Omental fat pad (tissue), 4 donors: ENCODE measurements around the gene KNDC1. TPM values are rescaled to one million over a fixed set of nuclear protein-coding genes. Genes with fewer than 3 reads are reported as not detected.
"Not testable (repeated sequence)": the region's sequence is repeated elsewhere in the genome, so short reads cannot be mapped to it uniquely, and the experiment has no call there.

Experiments
- ATAC-seq: fragments of 150-250 bp; one replicate; pipeline ENCODE4 v1.9.1; 2016; ENCODE audit warnings: mild to moderate bottlenecking, moderate library complexity; ENCODE audit not compliant: low FRiP score
- DNase-seq: peaks from one replicate; pipeline ENCODE4 v3.0.0-alpha.2; 2019; ENCODE audit warnings: low spot score
- total RNA-seq, 4 donors: library from RNA; depleted of rRNA; stranded (reverse); fragments of >200 nt; gene quantifications; one replicate each; pipeline ENCODE4 v1.1.0, GENCODE V29; 2016
- TF ChIP-seq, protein P1 (sequence below), 3 donors: fragments of 450-650 bp; IDR thresholded peaks; one replicate each; pipeline ENCODE4 v1.5.1; 2016 to 2017; ENCODE audit warnings: antibody characterized with exemption in 3 of 3, mild to moderate bottlenecking in 3 of 3, moderate library complexity in 2 of 3

KNDC1 gene
- total RNA-seq, 4 donors from 2014 or later: 0.16 to 7.7 (median 1.7) TPM

DNA sequence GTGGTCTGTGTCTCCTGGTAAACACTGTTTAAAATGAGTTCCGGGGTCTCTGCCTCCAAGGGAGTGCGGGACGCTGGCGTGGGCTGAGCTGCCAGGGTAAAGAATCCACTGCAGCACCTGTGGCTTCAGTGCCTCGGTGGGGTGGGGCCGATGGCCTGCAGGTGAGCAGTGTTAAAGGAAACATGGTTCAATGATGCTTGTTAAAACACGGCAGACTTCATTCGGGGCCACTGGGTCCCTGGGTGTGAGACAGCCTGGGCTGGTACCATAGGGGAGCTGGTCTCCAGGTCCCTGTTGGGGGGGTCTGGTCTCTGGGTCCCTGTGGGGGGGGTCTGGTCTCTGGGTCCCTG is 24.9 kb upstream of the KNDC1 start:
- TF ChIP-seq, protein P1, sequence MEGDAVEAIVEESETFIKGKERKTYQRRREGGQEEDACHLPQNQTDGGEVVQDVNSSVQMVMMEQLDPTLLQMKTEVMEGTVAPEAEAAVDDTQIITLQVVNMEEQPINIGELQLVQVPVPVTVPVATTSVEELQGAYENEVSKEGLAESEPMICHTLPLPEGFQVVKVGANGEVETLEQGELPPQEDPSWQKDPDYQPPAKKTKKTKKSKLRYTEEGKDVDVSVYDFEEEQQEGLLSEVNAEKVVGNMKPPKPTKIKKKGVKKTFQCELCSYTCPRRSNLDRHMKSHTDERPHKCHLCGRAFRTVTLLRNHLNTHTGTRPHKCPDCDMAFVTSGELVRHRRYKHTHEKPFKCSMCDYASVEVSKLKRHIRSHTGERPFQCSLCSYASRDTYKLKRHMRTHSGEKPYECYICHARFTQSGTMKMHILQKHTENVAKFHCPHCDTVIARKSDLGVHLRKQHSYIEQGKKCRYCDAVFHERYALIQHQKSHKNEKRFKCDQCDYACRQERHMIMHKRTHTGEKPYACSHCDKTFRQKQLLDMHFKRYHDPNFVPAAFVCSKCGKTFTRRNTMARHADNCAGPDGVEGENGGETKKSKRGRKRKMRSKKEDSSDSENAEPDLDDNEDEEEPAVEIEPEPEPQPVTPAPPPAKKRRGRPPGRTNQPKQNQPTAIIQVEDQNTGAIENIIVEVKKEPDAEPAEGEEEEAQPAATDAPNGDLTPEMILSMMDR (IDR thresholded peaks at IDR 0.05): no peak
- no peak for DNase-seq
- ATAC-seq: no peak

DNA sequence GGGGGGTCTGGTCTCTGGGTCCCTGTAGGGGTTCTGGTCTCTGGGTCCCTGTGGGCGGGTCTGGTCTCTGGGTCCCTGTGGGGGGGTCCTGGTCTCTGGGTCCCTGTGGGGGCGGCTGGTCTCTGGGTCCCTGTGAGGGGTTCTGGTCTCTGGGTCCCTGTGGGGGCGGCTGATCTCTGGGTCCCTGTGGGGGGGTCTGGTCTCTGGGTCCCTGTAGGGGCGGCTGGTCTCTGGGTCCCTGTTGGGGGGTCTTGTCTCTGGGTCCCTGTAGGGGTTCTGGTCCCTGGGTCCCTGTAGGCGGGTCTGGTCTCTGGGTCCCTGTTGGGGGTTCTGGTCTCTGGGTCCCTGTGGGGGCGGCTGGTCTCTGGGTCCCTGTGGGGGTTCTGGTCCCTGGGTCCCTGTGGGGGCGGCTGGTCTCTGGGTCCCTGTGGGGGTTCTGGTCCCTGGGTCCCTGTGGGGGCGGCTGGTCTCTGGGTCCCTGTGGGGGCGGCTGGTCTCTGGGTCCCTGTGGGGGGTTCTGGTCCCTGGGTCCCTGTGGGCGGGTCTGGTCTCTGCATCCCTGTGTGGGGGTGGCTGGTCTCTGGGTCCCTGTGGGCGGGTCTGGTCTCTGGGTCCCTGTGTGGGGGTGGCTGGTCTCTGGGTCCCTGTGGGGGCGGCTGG is 22.4 kb upstream of the KNDC1 start:
- ATAC-seq, DNase-seq: not testable (repeated sequence)

- TF ChIP-seq, protein P1 (IDR thresholded peaks at IDR 0.05): no peak
- no peak for DNase-seq
- no peak for ATAC-seq
Observed at GRCh38 chr10:133139551-133140065, 20.4 kb upstream of the KNDC1 start.

DNA sequence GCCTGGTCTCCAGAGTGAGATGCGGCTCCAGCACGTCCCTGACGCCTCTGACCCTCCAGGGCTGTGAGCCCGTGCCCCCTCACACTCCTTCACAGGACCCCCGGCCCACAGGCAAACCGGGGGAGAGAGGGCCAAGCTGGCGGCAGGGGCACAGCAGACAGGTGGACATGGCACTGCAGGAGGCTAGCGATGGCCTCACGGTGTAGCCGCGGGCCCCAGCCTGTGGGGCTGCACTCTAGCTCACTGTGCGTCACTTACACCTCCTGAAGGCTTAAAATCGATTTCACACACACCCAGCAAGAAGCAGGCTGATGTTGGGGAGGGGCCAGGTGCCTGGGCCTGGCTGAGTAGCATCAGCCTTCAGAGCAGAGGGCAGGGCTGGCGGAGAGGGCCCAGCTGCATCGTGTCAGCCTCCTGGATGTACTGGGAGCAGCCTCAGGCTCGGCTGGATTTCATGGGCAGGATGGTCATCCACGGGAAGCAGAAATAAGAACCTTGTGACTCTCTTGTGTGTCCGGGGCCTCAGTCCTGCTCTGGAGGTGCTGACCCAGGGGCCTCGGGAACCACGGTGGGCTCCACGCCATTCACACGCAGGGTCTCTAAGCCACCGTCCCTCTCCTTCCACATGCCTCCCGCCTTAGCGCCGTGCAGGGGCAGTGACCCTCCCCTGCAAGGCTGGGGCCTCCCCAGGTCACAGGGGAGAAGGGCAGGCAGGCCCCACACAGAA is 19.4 kb upstream of the KNDC1 start:
- ATAC-seq (no peak), DNase-seq (no peak)
- TF ChIP-seq, protein P1 (IDR thresholded peaks at IDR 0.05): no peak

DNA sequence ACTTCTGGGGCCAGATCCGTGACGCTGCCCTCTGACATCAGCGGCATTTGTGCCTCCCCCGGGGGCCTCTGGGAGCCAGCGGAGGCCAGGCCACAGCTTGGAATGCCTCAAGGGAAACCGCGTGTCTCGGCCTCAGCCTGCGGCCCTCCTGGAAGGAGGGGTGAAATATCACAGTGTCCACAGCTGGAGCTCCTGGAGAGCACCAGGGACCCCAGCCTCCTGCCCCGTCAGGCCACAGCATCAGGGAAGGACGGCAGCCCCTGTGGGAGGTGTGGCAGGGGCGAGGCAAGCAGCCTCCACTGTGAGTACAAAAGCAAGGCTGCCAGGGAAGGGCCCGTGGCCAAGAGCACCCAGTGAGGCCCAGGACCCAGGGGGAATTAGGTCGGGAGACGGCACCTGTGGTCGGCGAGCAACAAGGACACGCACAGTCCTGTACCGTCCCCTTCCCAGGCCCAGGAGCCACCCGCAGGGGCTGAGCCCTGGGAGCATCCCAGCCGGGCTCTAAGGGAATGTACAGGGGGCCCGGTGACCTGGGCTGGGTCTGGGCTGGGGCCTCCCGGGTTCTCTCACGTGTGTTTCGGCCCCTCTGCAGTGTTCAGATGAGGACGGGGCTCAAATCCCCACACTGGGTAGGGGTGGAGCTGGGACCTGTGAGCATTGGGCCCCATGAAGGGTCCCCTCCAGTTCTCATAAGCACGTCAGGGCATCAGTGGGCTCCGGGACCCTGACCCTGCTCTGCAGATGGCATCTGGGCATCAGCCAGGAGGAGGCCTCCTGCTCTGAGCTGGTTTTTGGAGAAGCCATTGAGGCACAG is 18.7 kb upstream of the KNDC1 start:
- TF ChIP-seq, protein P1 (IDR thresholded peaks at IDR 0.05): no peak
- DNase-seq: no peak
- no peak for ATAC-seq

DNA sequence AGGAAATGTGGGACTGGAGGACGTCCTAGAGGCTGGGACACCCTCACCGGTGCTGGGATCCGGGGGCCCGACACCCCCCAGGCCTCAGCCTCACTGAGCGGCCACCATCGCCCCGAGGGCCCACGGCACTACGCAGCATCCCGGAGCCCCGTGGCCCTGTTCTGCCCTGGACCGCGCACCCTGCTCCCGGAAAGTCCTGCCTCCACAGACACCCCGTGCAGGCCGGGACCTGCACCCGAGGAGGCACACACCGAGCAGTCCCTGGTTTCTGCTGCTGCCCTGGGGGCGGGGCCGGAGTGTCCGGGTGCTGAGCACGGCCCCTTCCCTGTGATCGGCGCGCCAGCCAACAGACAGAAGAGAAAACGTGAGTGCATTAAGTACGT is 18.1 kb upstream of the KNDC1 start:
- ATAC-seq (no peak), DNase-seq (no peak)
- TF ChIP-seq, protein P1 (IDR thresholded peaks at IDR 0.05): no peak

- ATAC-seq (no peak), DNase-seq (no peak)
- TF ChIP-seq, protein P1 (IDR thresholded peaks at IDR 0.05): no peak
Observed at GRCh38 chr10:133142523-133143199, 17.4 kb upstream of the KNDC1 start.
